GM12874 (cell line): ENCODE results near the gene MAPK4.

ENCODE experiments used
- CTCF ChIP-seq: IDR thresholded peaks from 2 replicates; pipeline ENCODE4 v1.5.1; 2011; ENCODE audit warnings: low read depth, mild to moderate bottlenecking, control low read depth, low read length, moderate library complexity; ENCODE audit not compliant: insufficient read depth

Gene MAPK4

DNA sequence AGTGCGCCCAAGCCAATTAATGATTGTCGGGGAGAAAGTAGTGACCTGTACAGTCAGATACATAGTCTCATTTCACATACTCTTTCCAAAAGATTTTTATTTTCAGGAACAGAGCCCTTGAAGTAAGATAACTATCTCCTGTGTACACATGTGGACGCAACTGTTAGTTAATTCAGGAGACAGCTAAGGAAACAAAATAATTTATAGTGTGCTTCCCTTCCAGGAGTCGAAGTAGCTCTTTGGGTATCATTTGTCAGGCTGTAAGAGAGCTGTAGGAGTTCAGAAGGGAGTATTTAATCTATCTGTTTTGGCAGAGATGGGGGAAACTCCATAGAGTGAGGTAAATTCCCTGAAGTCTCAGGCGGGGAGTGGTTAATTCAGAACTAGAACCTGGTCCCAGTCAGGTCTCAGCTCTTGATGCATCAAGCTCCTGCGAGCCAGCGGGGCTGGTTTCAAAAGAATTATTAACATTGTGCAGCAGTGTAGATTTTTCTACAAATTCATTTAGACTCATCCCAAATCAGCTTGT lies 63.0 kb downstream of the MAPK4 start:
- TF ChIP-seq CTCF: no peak

- TF ChIP-seq CTCF: no peak
Measured at GRCh38 chr18:50623694-50624352, 63.9 kb downstream of the MAPK4 start.

GRCh38 chr18:50624981-50625380 lies 65.1 kb downstream of the MAPK4 start:
- no peak for TF ChIP-seq CTCF

GRCh38 chr18:50626317-50626716 lies 66.4 kb downstream of the MAPK4 start:
- TF ChIP-seq CTCF: no peak

GRCh38 chr18:50627594-50628532 lies 68.0 kb downstream of the MAPK4 start:
- TF ChIP-seq CTCF: no peak

DNA sequence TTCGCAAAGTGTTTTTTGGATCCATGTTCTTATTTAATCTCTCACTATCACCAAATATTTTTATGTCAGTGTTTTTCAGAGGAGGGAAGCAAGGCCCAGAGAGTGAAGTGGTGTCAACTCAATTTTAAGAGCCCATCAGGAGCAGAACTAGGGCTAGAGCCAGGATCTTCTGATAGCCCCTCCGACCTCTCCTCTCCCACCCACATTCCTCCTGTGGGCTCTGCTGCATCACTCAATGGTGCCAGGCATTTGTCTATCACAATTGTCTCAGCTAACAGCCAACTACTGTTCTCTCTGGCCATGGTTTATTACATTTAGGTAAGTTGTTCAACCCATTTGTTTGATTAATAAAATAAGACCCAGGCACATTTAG lies 68.6 kb downstream of the MAPK4 start:
- no peak for TF ChIP-seq CTCF

DNA sequence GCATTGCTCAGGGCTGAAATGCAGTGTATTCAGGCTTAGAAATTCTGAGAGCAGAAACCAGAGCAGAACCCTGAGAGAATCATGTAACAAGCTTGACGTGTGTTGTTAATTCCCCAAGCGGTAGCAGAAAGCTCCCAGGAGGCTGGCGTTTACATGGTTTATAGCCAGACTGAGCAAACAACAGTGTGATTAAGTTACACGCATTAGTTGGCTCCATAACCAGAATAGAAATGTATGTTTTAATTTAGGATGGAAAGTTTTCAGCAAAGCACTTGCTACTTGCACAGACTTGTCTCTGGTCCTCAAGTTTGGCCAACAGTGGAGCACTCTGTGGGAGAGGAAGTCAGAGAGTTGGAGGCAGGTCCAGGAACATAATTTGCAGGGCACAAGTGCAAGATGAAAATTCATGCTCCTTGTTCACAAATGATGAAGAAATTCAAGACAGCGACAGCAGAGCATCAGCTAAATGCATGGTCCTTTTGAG lies 69.3 kb downstream of the MAPK4 start:
- no peak for TF ChIP-seq CTCF
